ENCODE data around the gene KIF14.

- no peak for TF ChIP-seq CTCF (IDR thresholded peaks at IDR 0.05)
- no peak for TF ChIP-seq POLR2A (IDR thresholded peaks at IDR 0.05)
Measured at GRCh38 chr1:200542162-200542561, 78.4 kb downstream of the KIF14 start.

All from body of pancreas (tissue), 4 donors.